K562 (cell line): ENCODE results near the gene HOXB6. TPM values are rescaled to one million over a fixed set of nuclear protein-coding genes. Genes with fewer than 3 reads are reported as not detected.

ENCODE experiments used
- AFF1 ChIP-seq, 2 experiments: fragments of 450-650 bp; IDR thresholded peaks; 2 replicates each; pipeline ENCODE4 v1.6.1; 2018; ENCODE audit warnings: mild to moderate bottlenecking in 2 of 2, low read depth in 1 of 2; ENCODE audit not compliant: partially characterized antibody in 2 of 2
- ARID1B ChIP-seq: fragments of 450-650 bp; IDR thresholded peaks from 2 replicates; pipeline ENCODE4 v1.6.1; 2016; ENCODE audit warnings: antibody characterized with exemption, mild to moderate bottlenecking, inconsistent platforms
- ATF4 ChIP-seq: fragments of 450-650 bp; formaldehyde crosslinking; IDR thresholded peaks from 2 replicates; pipeline ENCODE4 v1.4.0; 2022; ENCODE audit warnings: mild to moderate bottlenecking, moderate library complexity
- BHLHE40 ChIP-seq: IDR thresholded peaks from 2 replicates; pipeline ENCODE4 v1.6.1; 2011; ENCODE audit warnings: low read length, improper control_type of control experiment
- BMI1 ChIP-seq: fragments of 150-350 bp; IDR thresholded peaks from 2 replicates; pipeline ENCODE4 v1.6.1; 2014; ENCODE audit warnings: low read length
- ETS1 ChIP-seq: conservative IDR thresholded peaks from 2 replicates; pipeline ENCODE4 v1.6.1; 2011; ENCODE audit warnings: low read depth, mild to moderate bottlenecking, low read length; ENCODE audit not compliant: control insufficient read depth
- MNT ChIP-seq, 2 experiments: fragments of 450-650 bp; conservative IDR thresholded peaks; 2 replicates each; pipeline ENCODE4 v1.6.1; 2017; ENCODE audit warnings: mild to moderate bottlenecking in 2 of 2, moderate library complexity in 2 of 2
- NR1H2 ChIP-seq: sonication (generic); formaldehyde crosslinking; IDR thresholded peaks from 2 replicates; pipeline ENCODE4 v1.4.0; 2020; ENCODE audit warnings: mild to moderate bottlenecking, missing genetic modification reagents
- PTTG1 ChIP-seq: fragments of 450-650 bp; IDR thresholded peaks from 2 replicates; pipeline ENCODE4 v1.6.1; 2016; ENCODE audit warnings: low read depth, mild to moderate bottlenecking, missing genetic modification characterization, missing compliant biosample characterization
- SMAD4 ChIP-seq: fragments of 250-450 bp; sonication (Bioruptor Pico); conservative IDR thresholded peaks from 2 replicates; pipeline ENCODE4 v1.8.0; 2021; ENCODE audit warnings: inconsistent platforms, mild to moderate bottlenecking, moderate library complexity
- ZBTB26 ChIP-seq: fragments of 450-650 bp; formaldehyde crosslinking; IDR thresholded peaks from 2 replicates; pipeline ENCODE4 v1.4.0; 2022; ENCODE audit warnings: missing genetic modification characterization
- ZBTB34 ChIP-seq: fragments of 250-450 bp; sonication (Bioruptor Pico); IDR thresholded peaks from 2 replicates; pipeline ENCODE4 v1.8.0; 2021; ENCODE audit warnings: mild to moderate bottlenecking, moderate library complexity
- ZNF184 ChIP-seq: sonication (generic); formaldehyde crosslinking; IDR thresholded peaks from 2 replicates; pipeline ENCODE4 v1.5.0; 2020; ENCODE audit warnings: missing genetic modification reagents
- ZNF766 ChIP-seq: fragments of 200-800 bp; sonication (Bioruptor generic); conservative IDR thresholded peaks from 2 replicates; pipeline ENCODE4 v1.6.1; 2016; ENCODE audit warnings: missing genetic modification characterization, missing compliant biosample characterization
- polyA plus RNA-seq, 8 experiments: library from polyadenylated mRNA; depleted of rRNA in 4 of 8; stranded (reverse) in 5 of 8; unstranded in 3 of 8; fragments of >200 nt; fragmentation: Nextera tagmentation in 2 of 8; fragmentation: Illumina TruSeq in 1 of 8; extraction: Ambion mirVana in 2 of 8; extraction: Trizol in 1 of 8; gene quantifications; 2 replicates each; pipeline versions ENCODE4 v1.2.1 to v1.2.3, GENCODE V29; 2011 to 2014; ENCODE audit warnings: inconsistent platforms in 1 of 8, missing spikeins in 1 of 8
- total RNA-seq, 7 experiments: library from RNA; depleted of rRNA in 6 of 7; stranded (reverse); fragments of >200 nt in 6 of 7; fragmentation: Illumina TruSeq in 2 of 7; extraction: Trizol in 2 of 7; gene quantifications; 2 replicates each; pipeline versions ENCODE4 v1.2.1 to v1.2.3, GENCODE V29; 2011 to 2021; ENCODE audit warnings: low replicate concordance in 1 of 7

The HOXB6 gene
- total and polyA plus RNA-seq, 9 of the 15 experiments (the other 6 are each of a cell fraction or from before 2014, with no cell fraction given) = 1.2 to 14.8 (median 4.9) TPM

GRCh38 chr17:48610282-48611211, 5.8 kb upstream of the HOXB6 start, which contains the start of gene HOXB7 (continued):
- no peak for TF ChIP-seq ZNF184 (CRISPR knock-in tag)
- TF ChIP-seq ZBTB26 (CRISPR knock-in tag) = no peak
- peak; percentile 61 for TF ChIP-seq SMAD4
- no peak for TF ChIP-seq ATF4
- TF ChIP-seq ARID1B = no peak
- peak; percentile 69 to 83 for TF ChIP-seq MNT (conservative IDR thresholded peaks at IDR 0.05)
- no peak for TF ChIP-seq ZBTB34 (CRISPR knock-in tag)
- TF ChIP-seq AFF1 (IDR thresholded peaks at IDR 0.05; ENCODE audit: low read depth in 1 of 2, partially characterized antibody in 2 of 2) = peak in 1 of 2 experiments; percentile 91
- TF ChIP-seq ZNF766 = no peak; the same call in 1 of the 2 replicates
- no peak for TF ChIP-seq BHLHE40
- TF ChIP-seq ETS1 = no peak
- TF ChIP-seq BMI1 = no peak
- TF ChIP-seq NR1H2 (CRISPR knock-in tag) = no peak
- no peak for TF ChIP-seq PTTG1 (tag)
